GM23338 (cell line): ENCODE data around the gene SLC8A1. TPM values are rescaled to one million over a fixed set of nuclear protein-coding genes. Genes with fewer than 3 reads are reported as not detected.

Experiments used
- ATAC-seq: fragments of 200-7000 bp; cut with Tn5 transposase; 3 replicates; pipeline ENCODE4 v1.9.1; 2020
- DNase-seq: peaks from one replicate; pipeline ENCODE4 v3.0.0-alpha.2; 2015; ENCODE audit warnings: low spot score
- H2AFZ ChIP-seq: fragments of 200-600 bp; sonication (generic); 2 replicates; pipeline ENCODE4 v1.8.0; 2016; ENCODE audit warnings: antibody characterized with exemption, mild to moderate bottlenecking, moderate library complexity
- H3F3A ChIP-seq: fragments of 200-600 bp; sonication (generic); replicated peaks from 2 replicates; pipeline ENCODE4 v1.8.0; 2017; ENCODE audit warnings: antibody characterized with exemption, mixed run types, low read depth
- H3K27ac ChIP-seq: fragments of 200-600 bp; sonication (generic); 2 replicates; pipeline ENCODE4 v1.6.1; 2016; ENCODE audit warnings: low read depth
- H3K27me3 ChIP-seq: fragments of 200-600 bp; sonication (generic); 2 replicates; pipeline ENCODE4 v1.8.0; 2016; ENCODE audit warnings: mild to moderate bottlenecking, mixed run types, moderate library complexity; ENCODE audit not compliant: insufficient read depth
- H3K36me3 ChIP-seq: fragments of 200-600 bp; sonication (generic); 2 replicates; pipeline ENCODE4 v1.8.0; 2016; ENCODE audit warnings: mild to moderate bottlenecking; ENCODE audit not compliant: insufficient read depth
- H3K4me1 ChIP-seq: fragments of 200-600 bp; sonication (generic); 2 replicates; pipeline ENCODE4 v1.8.0; 2016; ENCODE audit warnings: mild to moderate bottlenecking, moderate library complexity; ENCODE audit not compliant: insufficient read depth
- H3K4me2 ChIP-seq: fragments of 200-600 bp; sonication (generic); 2 replicates; pipeline ENCODE4 v1.7.1; 2017; ENCODE audit warnings: mixed run types
- H3K4me3 ChIP-seq: fragments of 200-600 bp; sonication (generic); 2 replicates; pipeline ENCODE4 v1.6.1; 2016; ENCODE audit warnings: mixed run types
- H3K79me2 ChIP-seq: fragments of 200-600 bp; sonication (generic); replicated peaks from 2 replicates; pipeline ENCODE4 v1.8.0; 2017; ENCODE audit warnings: mild to moderate bottlenecking; ENCODE audit not compliant: insufficient read depth
- H3K9me2 ChIP-seq: fragments of 200-600 bp; sonication (generic); 2 replicates; pipeline ENCODE4 v1.8.0; 2017; ENCODE audit not compliant: insufficient read depth
- H4K20me1 ChIP-seq: fragments of 200-600 bp; sonication (generic); replicated peaks from 2 replicates; pipeline ENCODE4 v1.8.0; 2017; ENCODE audit warnings: mild to moderate bottlenecking; ENCODE audit not compliant: insufficient read depth
- H3K27ac Mint-ChIP-seq: 2 replicates; pipeline ENCODE4 v1.8.0; 2020; ENCODE audit warnings: inconsistent platforms, mild to moderate bottlenecking, moderate library complexity, mixed read lengths
- H3K27me3 Mint-ChIP-seq: 3 replicates; pipeline ENCODE4 v1.8.0; 2022; ENCODE audit warnings: low read depth, mild to moderate bottlenecking, moderate library complexity, mixed read lengths, inconsistent platforms; ENCODE audit not compliant: insufficient read depth, poor library complexity
- H3K36me3 Mint-ChIP-seq: 3 replicates; pipeline ENCODE4 v1.8.0; 2021; ENCODE audit warnings: low read depth, mild to moderate bottlenecking, inconsistent platforms, moderate library complexity, mixed read lengths
- H3K4me1 Mint-ChIP-seq: 3 replicates; pipeline ENCODE4 v1.8.0; 2020; ENCODE audit warnings: mild to moderate bottlenecking, inconsistent platforms, mixed read lengths
- H3K4me3 Mint-ChIP-seq: 3 replicates; pipeline ENCODE4 v1.8.0; 2021; ENCODE audit warnings: moderate library complexity, mild to moderate bottlenecking, inconsistent platforms, mixed read lengths
- H3K9me3 Mint-ChIP-seq: 3 replicates; pipeline ENCODE4 v1.8.0; 2020; ENCODE audit warnings: moderate library complexity, mild to moderate bottlenecking, inconsistent platforms, mixed read lengths
- CREB1 ChIP-seq: fragments of 250-450 bp; sonication (Bioruptor Pico); IDR thresholded peaks from 2 replicates; pipeline ENCODE4 v1.5.0; 2020; ENCODE audit warnings: low read depth, mild to moderate bottlenecking, moderate library complexity
- ETS1 ChIP-seq: IDR thresholded peaks from 2 replicates; pipeline ENCODE4 v1.6.1; 2016; ENCODE audit warnings: antibody characterized with exemption
- EZH2 ChIP-seq: fragments of 200-600 bp; sonication (generic); IDR thresholded peaks from one replicate; pipeline ENCODE4 v1.8.0; 2017; ENCODE audit warnings: antibody characterized with exemption, mild to moderate bottlenecking, low read depth; ENCODE audit not compliant: unreplicated experiment
- EZH2phosphoT487 ChIP-seq: fragments of 200-600 bp; sonication (generic); IDR thresholded peaks from one replicate; pipeline ENCODE4 v1.8.1; 2018; ENCODE audit warnings: antibody characterized with exemption; ENCODE audit not compliant: unreplicated experiment
- JUNB ChIP-seq: IDR thresholded peaks from one replicate; pipeline ENCODE4 v1.6.1; 2016; ENCODE audit warnings: antibody characterized with exemption; ENCODE audit not compliant: unreplicated experiment
- NANOG ChIP-seq: IDR thresholded peaks from 2 replicates; pipeline ENCODE4 v1.6.1; 2016; ENCODE audit warnings: antibody characterized with exemption, borderline replicate concordance
- POLR2AphosphoS5 ChIP-seq: IDR thresholded peaks from 2 replicates; pipeline ENCODE4 v1.6.1; 2016; ENCODE audit warnings: antibody characterized with exemption, low read depth
- STAT1 ChIP-seq: IDR thresholded peaks from one replicate; pipeline ENCODE4 v1.6.1; 2016; ENCODE audit warnings: antibody characterized with exemption; ENCODE audit not compliant: unreplicated experiment
- ZNF114 ChIP-seq: fragments of 250-450 bp; sonication (Bioruptor Pico); IDR thresholded peaks from 2 replicates; pipeline ENCODE4 v1.5.0; 2020; ENCODE audit warnings: mild to moderate bottlenecking, moderate library complexity
- ZNF331 ChIP-seq: fragments of 250-450 bp; sonication (Bioruptor Pico); IDR thresholded peaks from 2 replicates; pipeline ENCODE4 v1.5.0; 2020; ENCODE audit warnings: low read depth, mild to moderate bottlenecking, moderate library complexity
- polyA plus RNA-seq: library from polyadenylated mRNA; unstranded; fragments of >200 nt; fragmentation: Nextera tagmentation; extraction: Ambion mirVana; gene quantifications from 2 replicates; pipeline ENCODE4 v1.2.1, GENCODE V29; 2016
- total RNA-seq: library from RNA; depleted of rRNA; stranded (reverse); fragments of >200 nt; shearing (Covaris generic); gene quantifications from 2 replicates; pipeline ENCODE4 v1.2.3, GENCODE V29; 2014
- TF ChIP-seq, protein P1 (sequence below), 2 experiments: fragments of 200-600 bp in 1 of 2; sonication (generic) in 1 of 2; conservative IDR thresholded peaks; 2 replicates each; pipeline versions ENCODE4 v1.5.1 to v1.6.1; 2016 to 2017; ENCODE audit warnings: antibody characterized with exemption in 2 of 2, low read depth in 2 of 2, mild to moderate bottlenecking in 2 of 2, moderate library complexity in 1 of 2
- TF ChIP-seq, protein P2 (sequence below): IDR thresholded peaks from one replicate; pipeline ENCODE4 v1.6.1; 2018; ENCODE audit warnings: antibody characterized with exemption; ENCODE audit not compliant: unreplicated experiment
- TF ChIP-seq, protein P3 (sequence below): fragments of 250-450 bp; sonication (Bioruptor Pico); IDR thresholded peaks from 2 replicates; pipeline ENCODE4 v1.5.0; 2020; ENCODE audit warnings: mild to moderate bottlenecking, moderate library complexity

The SLC8A1 gene
- total and polyA plus RNA-seq, 2 experiments from 2014 or later: 2.5 to 3.3 TPM

GRCh38 chr2:40432921-40433483 lies 18.9 kb downstream of the SLC8A1 start:
- H3F3A ChIP-seq: no peaks in the 10 kb centered on the region
- no peak for ATAC-seq
- H3K27ac ChIP-seq: no peak overlapping the region
- no peak overlapping the region for H3K27ac Mint-ChIP-seq
- no peak for TF ChIP-seq POLR2AphosphoS5
- TF ChIP-seq EZH2phosphoT487: no peak
- TF ChIP-seq JUNB: no peak
- no peak for TF ChIP-seq CREB1 (CRISPR knock-in tag)
- TF ChIP-seq ZNF114 (CRISPR knock-in tag): no peak
- no peak for TF ChIP-seq NANOG
- TF ChIP-seq, protein P1, sequence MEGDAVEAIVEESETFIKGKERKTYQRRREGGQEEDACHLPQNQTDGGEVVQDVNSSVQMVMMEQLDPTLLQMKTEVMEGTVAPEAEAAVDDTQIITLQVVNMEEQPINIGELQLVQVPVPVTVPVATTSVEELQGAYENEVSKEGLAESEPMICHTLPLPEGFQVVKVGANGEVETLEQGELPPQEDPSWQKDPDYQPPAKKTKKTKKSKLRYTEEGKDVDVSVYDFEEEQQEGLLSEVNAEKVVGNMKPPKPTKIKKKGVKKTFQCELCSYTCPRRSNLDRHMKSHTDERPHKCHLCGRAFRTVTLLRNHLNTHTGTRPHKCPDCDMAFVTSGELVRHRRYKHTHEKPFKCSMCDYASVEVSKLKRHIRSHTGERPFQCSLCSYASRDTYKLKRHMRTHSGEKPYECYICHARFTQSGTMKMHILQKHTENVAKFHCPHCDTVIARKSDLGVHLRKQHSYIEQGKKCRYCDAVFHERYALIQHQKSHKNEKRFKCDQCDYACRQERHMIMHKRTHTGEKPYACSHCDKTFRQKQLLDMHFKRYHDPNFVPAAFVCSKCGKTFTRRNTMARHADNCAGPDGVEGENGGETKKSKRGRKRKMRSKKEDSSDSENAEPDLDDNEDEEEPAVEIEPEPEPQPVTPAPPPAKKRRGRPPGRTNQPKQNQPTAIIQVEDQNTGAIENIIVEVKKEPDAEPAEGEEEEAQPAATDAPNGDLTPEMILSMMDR (conservative IDR thresholded peaks at IDR 0.05; ENCODE audit: low read depth in 2 of 2): no peak
- no peak for TF ChIP-seq STAT1
- TF ChIP-seq EZH2: no peak
- no peak for TF ChIP-seq ETS1
- TF ChIP-seq ZNF331 (CRISPR knock-in tag): no peak
- TF ChIP-seq, protein P2, sequence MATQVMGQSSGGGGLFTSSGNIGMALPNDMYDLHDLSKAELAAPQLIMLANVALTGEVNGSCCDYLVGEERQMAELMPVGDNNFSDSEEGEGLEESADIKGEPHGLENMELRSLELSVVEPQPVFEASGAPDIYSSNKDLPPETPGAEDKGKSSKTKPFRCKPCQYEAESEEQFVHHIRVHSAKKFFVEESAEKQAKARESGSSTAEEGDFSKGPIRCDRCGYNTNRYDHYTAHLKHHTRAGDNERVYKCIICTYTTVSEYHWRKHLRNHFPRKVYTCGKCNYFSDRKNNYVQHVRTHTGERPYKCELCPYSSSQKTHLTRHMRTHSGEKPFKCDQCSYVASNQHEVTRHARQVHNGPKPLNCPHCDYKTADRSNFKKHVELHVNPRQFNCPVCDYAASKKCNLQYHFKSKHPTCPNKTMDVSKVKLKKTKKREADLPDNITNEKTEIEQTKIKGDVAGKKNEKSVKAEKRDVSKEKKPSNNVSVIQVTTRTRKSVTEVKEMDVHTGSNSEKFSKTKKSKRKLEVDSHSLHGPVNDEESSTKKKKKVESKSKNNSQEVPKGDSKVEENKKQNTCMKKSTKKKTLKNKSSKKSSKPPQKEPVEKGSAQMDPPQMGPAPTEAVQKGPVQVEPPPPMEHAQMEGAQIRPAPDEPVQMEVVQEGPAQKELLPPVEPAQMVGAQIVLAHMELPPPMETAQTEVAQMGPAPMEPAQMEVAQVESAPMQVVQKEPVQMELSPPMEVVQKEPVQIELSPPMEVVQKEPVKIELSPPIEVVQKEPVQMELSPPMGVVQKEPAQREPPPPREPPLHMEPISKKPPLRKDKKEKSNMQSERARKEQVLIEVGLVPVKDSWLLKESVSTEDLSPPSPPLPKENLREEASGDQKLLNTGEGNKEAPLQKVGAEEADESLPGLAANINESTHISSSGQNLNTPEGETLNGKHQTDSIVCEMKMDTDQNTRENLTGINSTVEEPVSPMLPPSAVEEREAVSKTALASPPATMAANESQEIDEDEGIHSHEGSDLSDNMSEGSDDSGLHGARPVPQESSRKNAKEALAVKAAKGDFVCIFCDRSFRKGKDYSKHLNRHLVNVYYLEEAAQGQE: no peak
- TF ChIP-seq, protein P3, sequence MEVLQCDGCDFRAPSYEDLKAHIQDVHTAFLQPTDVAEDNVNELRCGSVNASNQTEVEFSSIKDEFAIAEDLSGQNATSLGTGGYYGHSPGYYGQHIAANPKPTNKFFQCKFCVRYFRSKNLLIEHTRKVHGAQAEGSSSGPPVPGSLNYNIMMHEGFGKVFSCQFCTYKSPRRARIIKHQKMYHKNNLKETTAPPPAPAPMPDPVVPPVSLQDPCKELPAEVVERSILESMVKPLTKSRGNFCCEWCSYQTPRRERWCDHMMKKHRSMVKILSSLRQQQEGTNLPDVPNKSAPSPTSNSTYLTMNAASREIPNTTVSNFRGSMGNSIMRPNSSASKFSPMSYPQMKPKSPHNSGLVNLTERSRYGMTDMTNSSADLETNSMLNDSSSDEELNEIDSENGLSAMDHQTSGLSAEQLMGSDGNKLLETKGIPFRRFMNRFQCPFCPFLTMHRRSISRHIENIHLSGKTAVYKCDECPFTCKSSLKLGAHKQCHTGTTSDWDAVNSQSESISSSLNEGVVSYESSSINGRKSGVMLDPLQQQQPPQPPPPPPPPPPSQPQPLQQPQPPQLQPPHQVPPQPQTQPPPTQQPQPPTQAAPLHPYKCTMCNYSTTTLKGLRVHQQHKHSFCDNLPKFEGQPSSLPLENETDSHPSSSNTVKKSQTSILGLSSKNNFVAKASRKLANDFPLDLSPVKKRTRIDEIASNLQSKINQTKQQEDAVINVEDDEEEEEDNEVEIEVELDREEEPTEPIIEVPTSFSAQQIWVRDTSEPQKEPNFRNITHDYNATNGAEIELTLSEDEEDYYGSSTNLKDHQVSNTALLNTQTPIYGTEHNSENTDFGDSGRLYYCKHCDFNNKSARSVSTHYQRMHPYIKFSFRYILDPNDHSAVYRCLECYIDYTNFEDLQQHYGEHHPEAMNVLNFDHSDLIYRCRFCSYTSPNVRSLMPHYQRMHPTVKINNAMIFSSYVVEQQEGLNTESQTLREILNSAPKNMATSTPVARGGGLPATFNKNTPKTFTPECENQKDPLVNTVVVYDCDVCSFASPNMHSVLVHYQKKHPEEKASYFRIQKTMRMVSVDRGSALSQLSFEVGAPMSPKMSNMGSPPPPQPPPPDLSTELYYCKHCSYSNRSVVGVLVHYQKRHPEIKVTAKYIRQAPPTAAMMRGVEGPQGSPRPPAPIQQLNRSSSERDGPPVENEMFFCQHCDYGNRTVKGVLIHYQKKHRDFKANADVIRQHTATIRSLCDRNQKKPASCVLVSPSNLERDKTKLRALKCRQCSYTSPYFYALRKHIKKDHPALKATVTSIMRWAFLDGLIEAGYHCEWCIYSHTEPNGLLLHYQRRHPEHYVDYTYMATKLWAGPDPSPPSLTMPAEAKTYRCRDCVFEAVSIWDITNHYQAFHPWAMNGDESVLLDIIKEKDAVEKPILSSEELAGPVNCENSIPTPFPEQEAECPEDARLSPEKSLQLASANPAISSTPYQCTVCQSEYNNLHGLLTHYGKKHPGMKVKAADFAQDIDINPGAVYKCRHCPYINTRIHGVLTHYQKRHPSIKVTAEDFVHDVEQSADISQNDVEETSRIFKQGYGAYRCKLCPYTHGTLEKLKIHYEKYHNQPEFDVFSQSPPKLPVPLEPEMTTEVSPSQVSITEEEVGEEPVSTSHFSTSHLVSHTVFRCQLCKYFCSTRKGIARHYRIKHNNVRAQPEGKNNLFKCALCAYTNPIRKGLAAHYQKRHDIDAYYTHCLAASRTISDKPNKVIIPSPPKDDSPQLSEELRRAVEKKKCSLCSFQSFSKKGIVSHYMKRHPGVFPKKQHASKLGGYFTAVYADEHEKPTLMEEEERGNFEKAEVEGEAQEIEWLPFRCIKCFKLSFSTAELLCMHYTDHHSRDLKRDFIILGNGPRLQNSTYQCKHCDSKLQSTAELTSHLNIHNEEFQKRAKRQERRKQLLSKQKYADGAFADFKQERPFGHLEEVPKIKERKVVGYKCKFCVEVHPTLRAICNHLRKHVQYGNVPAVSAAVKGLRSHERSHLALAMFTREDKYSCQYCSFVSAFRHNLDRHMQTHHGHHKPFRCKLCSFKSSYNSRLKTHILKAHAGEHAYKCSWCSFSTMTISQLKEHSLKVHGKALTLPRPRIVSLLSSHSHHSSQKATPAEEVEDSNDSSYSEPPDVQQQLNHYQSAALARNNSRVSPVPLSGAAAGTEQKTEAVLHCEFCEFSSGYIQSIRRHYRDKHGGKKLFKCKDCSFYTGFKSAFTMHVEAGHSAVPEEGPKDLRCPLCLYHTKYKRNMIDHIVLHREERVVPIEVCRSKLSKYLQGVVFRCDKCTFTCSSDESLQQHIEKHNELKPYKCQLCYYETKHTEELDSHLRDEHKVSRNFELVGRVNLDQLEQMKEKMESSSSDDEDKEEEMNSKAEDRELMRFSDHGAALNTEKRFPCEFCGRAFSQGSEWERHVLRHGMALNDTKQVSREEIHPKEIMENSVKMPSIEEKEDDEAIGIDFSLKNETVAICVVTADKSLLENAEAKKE (CRISPR knock-in tag): no peak
- H3K4me1 ChIP-seq: no peaks in the 10 kb centered on the region
- no peaks in the 10 kb centered on the region for H3K27me3 Mint-ChIP-seq
- H3K9me3 Mint-ChIP-seq: no peaks in the 10 kb centered on the region
- no peaks in the 10 kb centered on the region for H4K20me1 ChIP-seq
- H3K4me1 Mint-ChIP-seq: 0 out of 3 replicates have a peak, but pooled peaks cover 2% of the 10 kb centered on the region
- H2AFZ ChIP-seq: no peak overlapping the region
- H3K79me2 ChIP-seq: no peaks in the 10 kb centered on the region
- H3K4me3 Mint-ChIP-seq: no peak overlapping the region
- no peaks in the 10 kb centered on the region for H3K27me3 ChIP-seq
- H3K36me3 Mint-ChIP-seq: no peaks in the 10 kb centered on the region
- DNase-seq: no peak
- H3K36me3 ChIP-seq: no peaks in the 10 kb centered on the region
- 0 out of 2 replicates have a peak, but pooled peaks cover 3% of the 10 kb centered on the region for H3K9me2 ChIP-seq
- no peak overlapping the region for H3K4me3 ChIP-seq
- no peak overlapping the region for H3K4me2 ChIP-seq
